ENCODE measurements around the gene AIP. TPM values are rescaled to one million over a fixed set of nuclear protein-coding genes. Genes with fewer than 3 reads are reported as not detected.

The AIP gene
- total and polyA plus RNA-seq, 2 of the 8 experiments (the other 6 are each of a cell fraction or from before 2014, with no cell fraction given), result 29.8 to 54.4 TPM

DNA sequence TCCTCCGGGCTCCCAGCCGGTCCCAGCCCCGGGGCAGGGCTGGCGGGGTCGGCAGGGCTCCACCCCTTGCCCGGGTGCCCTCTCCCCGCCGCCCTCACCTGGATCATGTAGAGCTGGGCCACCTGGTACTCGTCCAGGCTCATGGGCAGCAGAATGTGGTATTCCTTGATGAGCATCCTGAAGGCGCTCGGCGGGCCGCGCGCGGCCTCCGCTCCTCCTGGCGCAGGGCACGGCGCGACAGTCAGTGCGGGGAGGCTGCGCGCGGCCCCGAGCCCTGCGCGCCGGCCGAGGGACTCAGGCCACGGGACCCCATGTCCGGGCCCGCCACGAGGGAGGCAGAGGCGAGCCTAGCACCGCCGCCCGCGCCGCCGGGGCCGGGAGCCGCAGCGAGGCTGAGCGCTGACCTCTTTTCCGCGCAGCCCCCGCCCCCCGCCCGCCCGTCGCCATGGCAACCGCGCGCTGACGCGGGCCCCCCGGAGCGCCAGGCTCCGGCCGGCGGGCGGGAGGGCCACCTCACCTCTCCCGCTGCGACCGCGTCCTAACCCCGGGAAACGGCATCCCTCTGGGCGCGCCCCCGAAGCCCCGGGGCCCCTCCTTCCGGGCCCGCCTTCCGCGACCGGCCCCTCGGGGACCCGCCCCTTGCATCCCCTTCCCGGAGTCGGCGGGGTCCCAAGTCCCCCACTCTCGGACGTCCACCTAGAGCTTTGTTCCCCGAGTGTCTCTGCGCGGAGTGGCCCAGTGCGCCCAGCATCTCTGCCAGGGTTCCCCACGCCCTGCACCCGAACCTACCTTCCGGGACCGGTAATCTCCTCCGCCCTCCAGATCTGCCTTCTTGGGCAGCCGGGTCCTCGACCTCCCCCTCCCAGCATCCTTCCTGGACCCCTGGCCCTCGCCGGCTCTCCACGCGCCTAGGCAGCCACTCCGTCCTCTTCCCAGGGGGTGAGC is 21.5 kb downstream of the AIP start:
- no peak for FAIRE-seq

More for the DNA sequence above, 21.5 kb downstream of the AIP start:
- Histone ChIP-seq H3K9me3 (ENCODE audit: insufficient read depth in 2 of 2, low read depth in 1 of 2, low read length in 1 of 2) (no peaks in the 10 kb centered on the region), H2BK120ac (replicated peaks; ENCODE audit: low read depth, low read length) (no peak overlapping the region), H2AK5ac (ENCODE audit: low read depth, low read length) (no peak overlapping the region), H3K4ac (replicated peaks; ENCODE audit: insufficient read length, low read depth, low read length) (no peak overlapping the region), H3K27ac (ENCODE audit: low read depth, low read length) (no peak overlapping the region), H2BK5ac (ENCODE audit: low read depth, low read length) (no peak overlapping the region; the same call in 1 of the 2 replicates), H3K9ac (replicated peaks in 1 of 4; ENCODE audit: extremely low read depth in 1 of 4, low read depth in 3 of 4, low read length in 3 of 4) (peak overlapping the region in 3 of 4 experiments; percentile 29 to 61 (median 38); a peak in 5 of 7 replicates), H4K8ac (ENCODE audit: extremely low read depth, insufficient read depth, low read length) (no peak overlapping the region), H3K27me3 (replicated peaks in 1 of 4; ENCODE audit: control insufficient read depth in 3 of 4, extremely low read depth in 1 of 4, insufficient read depth in 3 of 4, low read length in 3 of 4) (peaks cover 0 to 8% (median 4%) of the 10 kb centered on the region in 4 experiments; a peak in 3 of 7 replicates), H4K20me1 (replicated peaks in 1 of 2; ENCODE audit: control insufficient read depth in 1 of 2, insufficient read depth in 2 of 2, low read length in 2 of 2) (peaks cover 6 to 16% of the 10 kb centered on the region in 2 experiments), H2BK20ac (ENCODE audit: low read length) (no peak overlapping the region), H3K4me2 (ENCODE audit: insufficient read depth in 1 of 2, low read depth in 2 of 2, low read length in 2 of 2) (peak overlapping the region; percentile 70 to 98), H3K23ac (ENCODE audit: insufficient read length) (no peak overlapping the region), H4K91ac (replicated peaks; ENCODE audit: insufficient read length, low read length) (peak overlapping the region; percentile 46), H3K4me1 (replicated peaks in 1 of 4; ENCODE audit: control insufficient read depth in 3 of 4, insufficient read depth in 4 of 4, low read length in 3 of 4) (peaks cover 0 to 30% (median 10%) of the 10 kb centered on the region in 4 experiments; a peak in 6 of 7 replicates), H3K23me2 (ENCODE audit: low read depth, low read length) (peaks cover 24% of the 10 kb centered on the region), H2BK12ac (ENCODE audit: low read depth, low read length) (no peak overlapping the region), H3K36me3 (ENCODE audit: control insufficient read depth in 2 of 4, insufficient read depth in 4 of 4, low read length in 3 of 4) (peaks cover 0 to 8% (median 2%) of the 10 kb centered on the region in 4 experiments; a peak in 5 of 8 replicates), H3K79me1 (ENCODE audit: low read depth, low read length) (no peaks in the 10 kb centered on the region), H2BK15ac (ENCODE audit: low read length) (no peak overlapping the region), H4K5ac (ENCODE audit: insufficient read length, low read depth, low read length) (no peak overlapping the region), H2AFZ (ENCODE audit: low read length) (peak overlapping the region; percentile 26; the same call in 1 of the 2 replicates), H3K18ac (ENCODE audit: extremely low read depth, low read length) (peak overlapping the region; percentile 78; the same call in 1 of the 2 replicates), H3K14ac (ENCODE audit: insufficient read length) (no peak overlapping the region), H3K56ac (replicated peaks; ENCODE audit: insufficient read length, low read depth, low read length) (no peak overlapping the region), H3K4me3 (ENCODE audit: extremely low read depth in 1 of 4, insufficient read depth in 2 of 4, low read depth in 3 of 4, low read length in 4 of 4) (peak overlapping the region; percentile 69 to 94 (median 75)), H3K79me2 (ENCODE audit: control insufficient read depth in 1 of 2, insufficient read depth in 2 of 2, low read length in 2 of 2) (0 out of 4 replicates have a peak, but pooled peaks cover 0 to 8% of the 10 kb centered on the region in 2 experiments)
- CTCF ChIA-PET (ENCODE audit: partially characterized antibody), result interaction anchor here (1.3 to 1.5 kb wide), 2 partner anchors 11 to 85 kb away, joined by 3 to 4 read pairs; no protein-coding TSS in a partner anchor
- WGBS, 2 experiments (ENCODE audit: extremely low coverage in 1 of 2, insufficient coverage in 1 of 2, insufficient read length in 1 of 2, insufficient replicate concordance in 2 of 2, low coverage in 1 of 2, low lambda C conversion rate in 2 of 2, missing lambda C conversion rate in 1 of 2), result 5% methylated on average over 41 of the region's 101 CpGs; no CpG with 5 or more reads in 1 of the 2 experiments
- POLR2A ChIA-PET (ENCODE audit: partially characterized antibody), result interaction anchor here (1.1 to 1.5 kb wide), 4 partner anchors 16 to 133 kb away, joined by 3 read pairs; partner anchors contain the start of gene TMEM134
- TF ChIP-seq SIN3A (conservative IDR thresholded peaks at IDR 0.05 in 1 of 2, IDR thresholded peaks at IDR 0.05 in 1 of 2; ENCODE audit: low read depth in 1 of 2, low read length in 2 of 2) (peak; percentile 35 to 70; a peak in 2 of 4 replicates), CBX8 (IDR thresholded peaks at IDR 0.05; ENCODE audit: borderline replicate concordance, low read depth, low read length) (no peak), HDAC2 (IDR thresholded peaks at IDR 0.05; ENCODE audit: borderline replicate concordance in 1 of 2, low read depth in 2 of 2, low read length in 2 of 2) (peak in 1 of 2 experiments; percentile 74; a peak in 1 of 4 replicates), POLR2A (IDR thresholded peaks at IDR 0.05; ENCODE audit: control extremely low read depth in 1 of 2, low read depth in 2 of 2, low read length in 2 of 2) (no peak), TAF1 (IDR thresholded peaks at IDR 0.05; ENCODE audit: low read depth, low read length) (0 out of 2 replicates have a peak, but pooled peaks have one; percentile 13), KDM4A (IDR thresholded peaks at IDR 0.05; ENCODE audit: low read depth, low read length, severe bottlenecking) (peak; percentile 52), JUN (IDR thresholded peaks at IDR 0.05; ENCODE audit: low read depth, low read length) (no peak), SAP30 (IDR thresholded peaks at IDR 0.05; ENCODE audit: insufficient read depth, insufficient replicate concordance, low read length) (peak; percentile 74)
- TF ChIP-seq, protein P1, sequence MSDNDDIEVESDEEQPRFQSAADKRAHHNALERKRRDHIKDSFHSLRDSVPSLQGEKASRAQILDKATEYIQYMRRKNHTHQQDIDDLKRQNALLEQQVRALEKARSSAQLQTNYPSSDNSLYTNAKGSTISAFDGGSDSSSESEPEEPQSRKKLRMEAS (IDR thresholded peaks at IDR 0.05), result no peak; the same call in 1 of the 2 replicates
- DNase-seq (ENCODE audit: low read depth in 1 of 2, low spot score in 2 of 2), result peak in 1 of 2 experiments; percentile 71

Measured in H1 (cell line).